Activated naive CD4-positive, alpha-beta T cell treated with anti-CD3 and anti-CD28 coated beads, Interleukin-2, amount 50 U/mL, for 72 hours (primary cell): ENCODE measurements around the gene CAMK2N1. TPM values are rescaled to one million over a fixed set of nuclear protein-coding genes. Genes with fewer than 3 reads are reported as not detected.

Source experiments
- ATAC-seq, 2 donors: fragments of 150-1000 bp; cut with Tn5 transposase; 2 replicates each; pipeline ENCODE4 v1.10.0; 2021; ENCODE audit warnings: mild to moderate bottlenecking in 2 of 2, moderate library complexity in 2 of 2
- DNase-seq, 2 donors: peaks; one replicate each; pipeline ENCODE4 v3.0.0; 2021 to 2022; ENCODE audit warnings: low spot score in 2 of 2
- H3K27ac Mint-ChIP-seq, 2 donors: one replicate each; pipeline ENCODE4 v1.8.0; 2022; ENCODE audit warnings: mild to moderate bottlenecking in 2 of 2, mixed read lengths in 2 of 2
- H3K36me3 Mint-ChIP-seq, 2 donors: one replicate each; pipeline ENCODE4 v1.8.0; 2022; ENCODE audit warnings: mixed read lengths in 2 of 2
- H3K9me3 Mint-ChIP-seq, 2 donors: one replicate each; pipeline ENCODE4 v1.8.0; 2022; ENCODE audit warnings: mixed read lengths in 2 of 2
- total RNA-seq, 2 donors: library from RNA; stranded (reverse); gene quantifications; one replicate each; pipeline ENCODE4 v1.2.3, GENCODE V29; 2022

The CAMK2N1 gene
- total RNA-seq, 2 donors from 2014 or later, result 0.25 to 0.51 TPM

- no peaks in the 10 kb centered on the region for H3K36me3 Mint-ChIP-seq
- no peak for DNase-seq
- no peaks in the 10 kb centered on the region for H3K9me3 Mint-ChIP-seq
- ATAC-seq, result no peak
- no peak overlapping the region for H3K27ac Mint-ChIP-seq
Observed at GRCh38 chr1:20442920-20443625, 42.9 kb downstream of the CAMK2N1 start.

- Mint-ChIP-seq H3K27ac (no peak overlapping the region), H3K9me3 (no peaks in the 10 kb centered on the region), H3K36me3 (no peaks in the 10 kb centered on the region)
- ATAC-seq, result peak; percentile 84 to 97
- peak in 1 of 2 donors; percentile 58 for DNase-seq
Observed at GRCh38 chr1:20440785-20441200, 45.2 kb downstream of the CAMK2N1 start.

DNA sequence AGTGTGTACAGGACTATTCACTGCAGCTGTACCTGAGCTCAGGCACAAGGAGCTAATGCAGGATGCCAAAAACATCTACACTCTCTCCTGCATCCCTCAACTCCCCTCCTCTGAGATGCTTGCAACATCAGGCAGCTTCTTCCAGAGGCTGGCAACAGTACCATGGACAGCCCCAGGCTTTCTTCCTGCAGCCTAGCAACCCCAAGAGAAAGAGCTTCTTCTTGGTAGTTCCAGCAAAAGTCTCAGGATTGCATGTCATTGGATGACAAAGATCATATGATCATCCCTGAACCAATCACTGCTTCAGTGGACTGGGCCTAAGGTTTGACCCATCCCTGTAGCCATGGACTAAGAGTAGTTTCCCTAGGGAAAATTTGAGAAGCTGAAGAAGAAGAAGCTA, 46.7 kb downstream of the CAMK2N1 start:
- Mint-ChIP-seq H3K36me3 (no peaks in the 10 kb centered on the region), H3K9me3 (no peaks in the 10 kb centered on the region), H3K27ac (peak overlapping the region in 1 of 2 donors; percentile 15)
- no peak for ATAC-seq
- no peak for DNase-seq

GRCh38 chr1:20437640-20438039, 48.4 kb downstream of the CAMK2N1 start:
- Mint-ChIP-seq H3K27ac (no peak overlapping the region), H3K9me3 (no peaks in the 10 kb centered on the region), H3K36me3 (no peaks in the 10 kb centered on the region)
- ATAC-seq (no peak), DNase-seq (no peak)

- Mint-ChIP-seq H3K36me3 (no peaks in the 10 kb centered on the region), H3K27ac (no peak overlapping the region), H3K9me3 (no peaks in the 10 kb centered on the region)
- DNase-seq (no peak), ATAC-seq (no peak)
Observed at GRCh38 chr1:20432891-20433290, 53.1 kb downstream of the CAMK2N1 start.

Other genes starting within 250 kb of the CAMK2N1 start
- gene VWA5B1, start 195.3 kb downstream of the CAMK2N1 start, total RNA-seq, result under 1 TPM; 0.10 to 0.30 TPM
- gene MUL1, start 21.9 kb upstream of the CAMK2N1 start, total RNA-seq, result 10 to 100 TPM; 12.8 to 14.6 TPM
- gene FAM43B, start 66.4 kb upstream of the CAMK2N1 start, total RNA-seq, result not detected
- gene CDA, start 102.9 kb upstream of the CAMK2N1 start, total RNA-seq, result not detected
- gene PINK1, start 147.2 kb upstream of the CAMK2N1 start, total RNA-seq, result 10 to 100 TPM in 1 of 2 donors, 1 to 10 TPM in 1; 2.5 to 10.6 TPM
- 100 to 1,000 TPM; 140 to 184 TPM for gene DDOST, start 175.2 kb upstream of the CAMK2N1 start, total RNA-seq
- 1 to 10 TPM in 1 of 2 donors, under 1 TPM in 1; 0.18 to 1.0 TPM for gene KIF17, start 231.8 kb upstream of the CAMK2N1 start, total RNA-seq
- gene SH2D5, start 246.5 kb upstream of the CAMK2N1 start, total RNA-seq, result under 1 TPM in 1 of 2 donors, not detected in 1; 0.66 TPM